GM23338 (cell line): ENCODE data around the gene ROR1. TPM values are rescaled to one million over a fixed set of nuclear protein-coding genes. Genes with fewer than 3 reads are reported as not detected.

Experiments
- ATAC-seq: fragments of 200-7000 bp; cut with Tn5 transposase; 3 replicates; pipeline ENCODE4 v1.9.1; 2020
- DNase-seq: peaks from one replicate; pipeline ENCODE4 v3.0.0-alpha.2; 2015; ENCODE audit warnings: low spot score
- H2AFZ ChIP-seq: fragments of 200-600 bp; sonication (generic); 2 replicates; pipeline ENCODE4 v1.8.0; 2016; ENCODE audit warnings: antibody characterized with exemption, mild to moderate bottlenecking, moderate library complexity
- H3F3A ChIP-seq: fragments of 200-600 bp; sonication (generic); replicated peaks from 2 replicates; pipeline ENCODE4 v1.8.0; 2017; ENCODE audit warnings: antibody characterized with exemption, mixed run types, low read depth
- H3K27ac ChIP-seq: fragments of 200-600 bp; sonication (generic); 2 replicates; pipeline ENCODE4 v1.6.1; 2016; ENCODE audit warnings: low read depth
- H3K27me3 ChIP-seq: fragments of 200-600 bp; sonication (generic); 2 replicates; pipeline ENCODE4 v1.8.0; 2016; ENCODE audit warnings: mild to moderate bottlenecking, mixed run types, moderate library complexity; ENCODE audit not compliant: insufficient read depth
- H3K36me3 ChIP-seq: fragments of 200-600 bp; sonication (generic); 2 replicates; pipeline ENCODE4 v1.8.0; 2016; ENCODE audit warnings: mild to moderate bottlenecking; ENCODE audit not compliant: insufficient read depth
- H3K4me1 ChIP-seq: fragments of 200-600 bp; sonication (generic); 2 replicates; pipeline ENCODE4 v1.8.0; 2016; ENCODE audit warnings: mild to moderate bottlenecking, moderate library complexity; ENCODE audit not compliant: insufficient read depth
- H3K4me2 ChIP-seq: fragments of 200-600 bp; sonication (generic); 2 replicates; pipeline ENCODE4 v1.7.1; 2017; ENCODE audit warnings: mixed run types
- H3K4me3 ChIP-seq: fragments of 200-600 bp; sonication (generic); 2 replicates; pipeline ENCODE4 v1.6.1; 2016; ENCODE audit warnings: mixed run types
- H3K79me2 ChIP-seq: fragments of 200-600 bp; sonication (generic); replicated peaks from 2 replicates; pipeline ENCODE4 v1.8.0; 2017; ENCODE audit warnings: mild to moderate bottlenecking; ENCODE audit not compliant: insufficient read depth
- H3K9me2 ChIP-seq: fragments of 200-600 bp; sonication (generic); 2 replicates; pipeline ENCODE4 v1.8.0; 2017; ENCODE audit not compliant: insufficient read depth
- H4K20me1 ChIP-seq: fragments of 200-600 bp; sonication (generic); replicated peaks from 2 replicates; pipeline ENCODE4 v1.8.0; 2017; ENCODE audit warnings: mild to moderate bottlenecking; ENCODE audit not compliant: insufficient read depth
- H3K27ac Mint-ChIP-seq: 2 replicates; pipeline ENCODE4 v1.8.0; 2020; ENCODE audit warnings: inconsistent platforms, mild to moderate bottlenecking, moderate library complexity, mixed read lengths
- H3K27me3 Mint-ChIP-seq: 3 replicates; pipeline ENCODE4 v1.8.0; 2022; ENCODE audit warnings: low read depth, mild to moderate bottlenecking, moderate library complexity, mixed read lengths, inconsistent platforms; ENCODE audit not compliant: insufficient read depth, poor library complexity
- H3K36me3 Mint-ChIP-seq: 3 replicates; pipeline ENCODE4 v1.8.0; 2021; ENCODE audit warnings: low read depth, mild to moderate bottlenecking, inconsistent platforms, moderate library complexity, mixed read lengths
- H3K4me1 Mint-ChIP-seq: 3 replicates; pipeline ENCODE4 v1.8.0; 2020; ENCODE audit warnings: mild to moderate bottlenecking, inconsistent platforms, mixed read lengths
- H3K4me3 Mint-ChIP-seq: 3 replicates; pipeline ENCODE4 v1.8.0; 2021; ENCODE audit warnings: moderate library complexity, mild to moderate bottlenecking, inconsistent platforms, mixed read lengths
- H3K9me3 Mint-ChIP-seq: 3 replicates; pipeline ENCODE4 v1.8.0; 2020; ENCODE audit warnings: moderate library complexity, mild to moderate bottlenecking, inconsistent platforms, mixed read lengths
- CREB1 ChIP-seq: fragments of 250-450 bp; sonication (Bioruptor Pico); IDR thresholded peaks from 2 replicates; pipeline ENCODE4 v1.5.0; 2020; ENCODE audit warnings: low read depth, mild to moderate bottlenecking, moderate library complexity
- CTCF ChIP-seq, 2 experiments: fragments of 200-600 bp in 1 of 2; sonication (generic) in 1 of 2; conservative IDR thresholded peaks; 2 replicates each; pipeline versions ENCODE4 v1.5.1 to v1.6.1; 2016 to 2017; ENCODE audit warnings: antibody characterized with exemption in 2 of 2, low read depth in 2 of 2, mild to moderate bottlenecking in 2 of 2, moderate library complexity in 1 of 2
- ETS1 ChIP-seq: IDR thresholded peaks from 2 replicates; pipeline ENCODE4 v1.6.1; 2016; ENCODE audit warnings: antibody characterized with exemption
- EZH2 ChIP-seq: fragments of 200-600 bp; sonication (generic); IDR thresholded peaks from one replicate; pipeline ENCODE4 v1.8.0; 2017; ENCODE audit warnings: antibody characterized with exemption, mild to moderate bottlenecking, low read depth; ENCODE audit not compliant: unreplicated experiment
- EZH2phosphoT487 ChIP-seq: fragments of 200-600 bp; sonication (generic); IDR thresholded peaks from one replicate; pipeline ENCODE4 v1.8.1; 2018; ENCODE audit warnings: antibody characterized with exemption; ENCODE audit not compliant: unreplicated experiment
- JUNB ChIP-seq: IDR thresholded peaks from one replicate; pipeline ENCODE4 v1.6.1; 2016; ENCODE audit warnings: antibody characterized with exemption; ENCODE audit not compliant: unreplicated experiment
- NANOG ChIP-seq: IDR thresholded peaks from 2 replicates; pipeline ENCODE4 v1.6.1; 2016; ENCODE audit warnings: antibody characterized with exemption, borderline replicate concordance
- POLR2AphosphoS5 ChIP-seq: IDR thresholded peaks from 2 replicates; pipeline ENCODE4 v1.6.1; 2016; ENCODE audit warnings: antibody characterized with exemption, low read depth
- REST ChIP-seq: IDR thresholded peaks from one replicate; pipeline ENCODE4 v1.6.1; 2018; ENCODE audit warnings: antibody characterized with exemption; ENCODE audit not compliant: unreplicated experiment
- STAT1 ChIP-seq: IDR thresholded peaks from one replicate; pipeline ENCODE4 v1.6.1; 2016; ENCODE audit warnings: antibody characterized with exemption; ENCODE audit not compliant: unreplicated experiment
- ZNF114 ChIP-seq: fragments of 250-450 bp; sonication (Bioruptor Pico); IDR thresholded peaks from 2 replicates; pipeline ENCODE4 v1.5.0; 2020; ENCODE audit warnings: mild to moderate bottlenecking, moderate library complexity
- ZNF331 ChIP-seq: fragments of 250-450 bp; sonication (Bioruptor Pico); IDR thresholded peaks from 2 replicates; pipeline ENCODE4 v1.5.0; 2020; ENCODE audit warnings: low read depth, mild to moderate bottlenecking, moderate library complexity
- ZNF462 ChIP-seq: fragments of 250-450 bp; sonication (Bioruptor Pico); IDR thresholded peaks from 2 replicates; pipeline ENCODE4 v1.5.0; 2020; ENCODE audit warnings: mild to moderate bottlenecking, moderate library complexity
- polyA plus RNA-seq: library from polyadenylated mRNA; unstranded; fragments of >200 nt; fragmentation: Nextera tagmentation; extraction: Ambion mirVana; gene quantifications from 2 replicates; pipeline ENCODE4 v1.2.1, GENCODE V29; 2016
- total RNA-seq: library from RNA; depleted of rRNA; stranded (reverse); fragments of >200 nt; shearing (Covaris generic); gene quantifications from 2 replicates; pipeline ENCODE4 v1.2.3, GENCODE V29; 2014

The ROR1 gene
- total and polyA plus RNA-seq, 2 experiments from 2014 or later: 59.7 to 96.0 TPM

GRCh38 chr1:64127297-64127696 is 353.5 kb downstream of the ROR1 start:
- DNase-seq (no peak), ATAC-seq (no peak)
- H3F3A ChIP-seq: no peaks in the 10 kb centered on the region
- H3K9me2 ChIP-seq: peaks cover 6% of the 10 kb centered on the region
- no peak overlapping the region for H3K4me2 ChIP-seq
- no peaks in the 10 kb centered on the region for H3K27me3 ChIP-seq
- no peaks in the 10 kb centered on the region for H3K36me3 ChIP-seq
- Mint-ChIP-seq H3K9me3 (no peaks in the 10 kb centered on the region), H3K4me3 (no peak overlapping the region), H3K27ac (no peak overlapping the region), H3K27me3 (no peaks in the 10 kb centered on the region), H3K4me1 (peaks cover 23% of the 10 kb centered on the region), H3K36me3 (no peaks in the 10 kb centered on the region)
- no peaks in the 10 kb centered on the region for H4K20me1 ChIP-seq
- H2AFZ ChIP-seq: no peak overlapping the region
- H3K4me1 ChIP-seq: 0 out of 2 replicates have a peak, but pooled peaks cover 6% of the 10 kb centered on the region
- no peak overlapping the region for H3K27ac ChIP-seq
- TF ChIP-seq ZNF462 (CRISPR knock-in tag) (no peak), REST (no peak), POLR2AphosphoS5 (no peak), CTCF (conservative IDR thresholded peaks at IDR 0.05; ENCODE audit: low read depth in 2 of 2) (no peak), ZNF114 (no peak), ZNF331 (CRISPR knock-in tag) (no peak), STAT1 (no peak), ETS1 (no peak), NANOG (no peak), JUNB (no peak), EZH2phosphoT487 (no peak), EZH2 (no peak), CREB1 (CRISPR knock-in tag) (no peak)
- no peak overlapping the region for H3K4me3 ChIP-seq
- no peaks in the 10 kb centered on the region for H3K79me2 ChIP-seq
